Activated CD4-positive, alpha-beta memory T cell treated with anti-CD3 and anti-CD28 coated beads for 36 hours (primary cell): ENCODE data around the gene KCNS1. TPM values are rescaled to one million over a fixed set of nuclear protein-coding genes. Genes with fewer than 3 reads are reported as not detected.
"Not testable (repeated sequence)": the region's sequence is repeated elsewhere in the genome, so short reads cannot be mapped to it uniquely, and the experiment has no call there.

Experiments
- CTCF ChIA-PET: fragments of 350-600 bp; sonication (Branson Sonifier 250); formaldehyde crosslinking; loops from one replicate; lab custom pipeline; 2021; ENCODE audit warnings: antibody characterized with exemption, inconsistent platforms; lab: Charles Lee
- POLR2A ChIA-PET: fragments of 350-600 bp; sonication (Branson Sonifier 250); formaldehyde crosslinking; loops from one replicate; lab custom pipeline; 2021; ENCODE audit warnings: antibody characterized with exemption; lab: Charles Lee
- DNase-seq: peaks from one replicate; pipeline ENCODE4 v3.0.0-alpha.2; 2020
- H3K27ac Mint-ChIP-seq: one replicate; pipeline ENCODE4 v1.8.0; 2021; ENCODE audit warnings: mixed read lengths
- H3K27me3 Mint-ChIP-seq: one replicate; pipeline ENCODE4 v1.8.0; 2021; ENCODE audit warnings: mixed read lengths
- H3K36me3 Mint-ChIP-seq: one replicate; pipeline ENCODE4 v1.8.0; 2021; ENCODE audit warnings: mixed read lengths
- H3K4me1 Mint-ChIP-seq: one replicate; pipeline ENCODE4 v1.8.0; 2021; ENCODE audit warnings: low read depth, mixed read lengths
- H3K4me3 Mint-ChIP-seq: one replicate; pipeline ENCODE4 v1.8.0; 2021; ENCODE audit warnings: mild to moderate bottlenecking, mixed read lengths
- H3K9me3 Mint-ChIP-seq: one replicate; pipeline ENCODE4 v1.8.0; 2021; ENCODE audit warnings: mixed read lengths
- intact Hi-C: fragments of 100-400 bp; cut with micrococcal nuclease; formaldehyde crosslinking; loops from one replicate; pipeline ENCODE4 v1.15.1; 2023
- total RNA-seq, 2 experiments: library from RNA; stranded (reverse); gene quantifications; one replicate each; pipeline ENCODE4 v1.2.3, GENCODE V29; 2021

Gene KCNS1
- total RNA-seq, 2 experiments from 2014 or later, result 0.34 to 0.45 TPM

DNA sequence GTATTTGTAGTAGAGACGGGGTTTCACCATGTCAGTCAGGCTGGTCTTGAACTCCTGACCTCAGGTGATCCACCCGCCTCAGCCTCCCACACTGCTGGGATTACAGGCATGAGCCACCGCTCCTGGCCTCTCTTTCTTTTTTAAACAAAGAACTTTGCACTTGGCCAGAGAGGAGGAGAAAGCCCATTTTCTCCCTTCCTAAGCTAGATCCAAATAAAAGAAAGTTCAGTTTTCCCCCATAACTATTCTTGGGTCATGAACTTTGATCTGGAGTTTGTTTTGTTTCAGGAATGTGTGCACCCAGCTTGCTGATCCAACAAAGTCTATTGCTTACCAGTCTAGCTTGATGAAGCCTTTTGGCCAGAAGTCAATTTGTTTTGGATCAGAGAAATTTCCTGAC, 23.4 kb downstream of the KCNS1 start:
- CTCF ChIA-PET, result interaction anchor here (1.0 to 2.6 kb wide), 3 partner anchors 17 to 33 kb away, joined by 3 to 14 read pairs (median 6); no protein-coding TSS in a partner anchor
- H3K9me3 Mint-ChIP-seq, result peaks cover 9% of the 10 kb centered on the region
- H3K27ac Mint-ChIP-seq, result no peak overlapping the region
- H3K36me3 Mint-ChIP-seq, result peaks cover 66% of the 10 kb centered on the region
- no peak overlapping the region for H3K4me3 Mint-ChIP-seq
- H3K27me3 Mint-ChIP-seq, result no peaks in the 10 kb centered on the region
- DNase-seq, result no peak
- POLR2A ChIA-PET, result no interaction called here
- peaks cover 9% of the 10 kb centered on the region for H3K4me1 Mint-ChIP-seq
- intact Hi-C loops, result no loop called here

DNA sequence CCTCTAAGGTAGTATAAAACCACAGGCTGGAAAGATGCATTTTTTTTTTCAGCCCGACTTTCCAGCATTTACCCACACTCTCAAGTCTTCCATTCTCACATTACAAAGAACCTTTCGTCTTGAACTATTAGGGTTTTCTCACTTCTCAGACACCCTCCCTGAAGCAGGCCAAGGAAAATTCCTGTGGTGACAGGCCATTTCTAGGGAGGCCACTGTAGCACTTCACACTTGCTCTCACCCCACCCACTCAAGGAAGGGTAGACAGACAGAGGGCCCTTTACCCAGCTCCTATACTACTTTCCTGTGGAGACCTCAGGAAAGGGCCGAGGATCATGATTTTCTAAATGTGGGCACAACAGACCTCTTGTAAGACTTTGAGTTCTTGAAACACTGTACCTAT, 27.7 kb downstream of the KCNS1 start:
- no peaks in the 10 kb centered on the region for H3K27me3 Mint-ChIP-seq

DNA sequence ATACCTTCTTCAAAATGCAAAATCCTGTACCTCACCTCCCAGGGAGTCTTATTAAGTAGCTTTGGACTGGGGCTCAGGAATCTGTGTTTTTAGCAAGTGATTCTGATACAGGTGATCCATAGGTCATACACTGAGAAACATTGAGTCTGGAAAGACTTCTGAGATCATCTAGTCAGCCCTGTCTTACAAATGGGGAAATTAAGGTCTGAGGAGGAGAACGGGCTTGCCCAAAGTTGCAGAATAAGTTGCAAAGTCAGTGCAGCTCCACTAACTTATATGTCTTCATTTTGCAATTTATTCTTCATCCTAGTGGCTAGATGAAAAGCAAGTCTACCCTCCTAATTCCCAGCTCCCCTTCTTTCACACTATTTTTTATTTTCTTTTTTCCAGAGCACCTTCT, 28.9 kb downstream of the KCNS1 start:
- Mint-ChIP-seq H3K4me1 (peaks cover 52% of the 10 kb centered on the region), H3K27me3 (no peaks in the 10 kb centered on the region), H3K36me3 (peaks cover 40% of the 10 kb centered on the region), H3K9me3 (no peaks in the 10 kb centered on the region), H3K27ac (peak overlapping the region; percentile 30), H3K4me3 (no peak overlapping the region)
- CTCF ChIA-PET, result interaction anchor here (0.6 to 2.5 kb wide), 6 partner anchors 21 to 449 kb away, joined by 3 to 18 read pairs (median 4); no protein-coding TSS in a partner anchor
- intact Hi-C loops, result no loop called here
- DNase-seq, result no peak
- POLR2A ChIA-PET, result interaction anchor here (0.6 kb wide), 1 partner anchor 11 kb away, joined by 3 read pairs; no protein-coding TSS in a partner anchor

More for the DNA sequence above, 27.7 kb downstream of the KCNS1 start:
- H3K36me3 Mint-ChIP-seq, result peaks cover 41% of the 10 kb centered on the region
- peak overlapping the region; percentile 59 for H3K27ac Mint-ChIP-seq
- no peaks in the 10 kb centered on the region for H3K9me3 Mint-ChIP-seq
- CTCF ChIA-PET, result interaction anchor here (1.3 to 2.5 kb wide), 2 partner anchors 23 to 29 kb away, joined by 3 to 18 read pairs; no protein-coding TSS in a partner anchor
- DNase-seq, result no peak
- POLR2A ChIA-PET, result no interaction called here
- intact Hi-C loops, result no loop called here
- peaks cover 41% of the 10 kb centered on the region for H3K4me1 Mint-ChIP-seq
- no peak overlapping the region for H3K4me3 Mint-ChIP-seq

DNA sequence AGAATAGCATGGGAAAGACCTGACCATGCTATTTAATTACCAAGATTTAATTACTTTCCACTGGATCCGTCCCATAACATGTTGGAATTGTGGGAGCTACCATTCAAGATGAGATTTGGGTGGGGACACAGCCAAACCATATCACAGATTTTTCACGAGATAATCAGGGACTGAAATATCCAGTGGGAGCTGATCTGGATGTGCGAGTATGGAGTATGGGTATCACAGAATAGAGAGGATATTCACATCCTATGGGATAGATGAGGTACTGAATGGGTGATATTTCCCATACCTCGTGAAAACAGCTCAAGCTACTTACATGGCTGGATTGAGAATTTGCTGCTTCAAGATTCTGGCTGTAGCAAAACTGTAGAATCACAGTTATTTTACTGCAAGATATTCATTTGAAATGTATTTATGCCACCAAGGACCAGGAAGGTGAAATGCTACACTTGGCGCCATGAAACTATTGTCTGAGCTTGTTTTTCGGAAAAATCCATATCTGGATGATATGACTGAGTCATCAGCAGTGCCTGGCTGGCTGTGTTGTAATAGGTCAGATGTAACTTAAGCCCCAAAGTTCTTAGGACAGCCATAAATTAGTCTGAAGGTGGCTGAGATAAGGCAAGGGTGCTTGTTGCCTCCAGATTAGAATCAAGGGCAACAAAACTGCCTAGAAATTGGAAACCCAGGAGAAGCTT, 29.8 kb downstream of the KCNS1 start:
- Mint-ChIP-seq H3K36me3 (peaks cover 40% of the 10 kb centered on the region), H3K27ac (no peak overlapping the region), H3K4me1 (peaks cover 60% of the 10 kb centered on the region), H3K9me3 (no peaks in the 10 kb centered on the region), H3K27me3 (no peaks in the 10 kb centered on the region), H3K4me3 (no peak overlapping the region)
- intact Hi-C loops, result no loop called here
- no peak for DNase-seq
- POLR2A ChIA-PET, result no interaction called here
- CTCF ChIA-PET, result interaction anchor here (0.8 to 2.5 kb wide), 5 partner anchors 25 to 222 kb away, joined by 4 to 18 read pairs (median 5); no protein-coding TSS in a partner anchor

DNA sequence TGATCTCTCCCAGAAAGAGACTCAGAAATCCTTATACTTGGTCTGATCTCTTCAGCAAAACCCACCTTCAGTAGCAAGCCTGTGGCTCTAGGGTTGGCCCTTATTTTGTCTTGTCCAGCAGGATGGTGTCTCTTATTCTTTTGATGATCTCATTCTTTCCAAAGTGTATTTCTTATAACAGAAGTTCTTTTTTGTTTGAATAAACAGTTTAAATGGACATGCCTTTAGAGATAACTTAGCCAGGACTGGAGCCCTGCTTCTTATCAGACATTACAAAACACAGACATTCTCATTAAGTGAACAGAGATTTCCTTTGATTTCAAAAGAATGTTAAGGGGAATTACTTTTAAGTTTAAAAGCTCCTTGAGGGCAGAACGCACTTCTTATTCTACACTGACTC, 31.7 kb downstream of the KCNS1 start:
- peak overlapping the region; percentile 35 for H3K27ac Mint-ChIP-seq
- POLR2A ChIA-PET, result no interaction called here

DNA sequence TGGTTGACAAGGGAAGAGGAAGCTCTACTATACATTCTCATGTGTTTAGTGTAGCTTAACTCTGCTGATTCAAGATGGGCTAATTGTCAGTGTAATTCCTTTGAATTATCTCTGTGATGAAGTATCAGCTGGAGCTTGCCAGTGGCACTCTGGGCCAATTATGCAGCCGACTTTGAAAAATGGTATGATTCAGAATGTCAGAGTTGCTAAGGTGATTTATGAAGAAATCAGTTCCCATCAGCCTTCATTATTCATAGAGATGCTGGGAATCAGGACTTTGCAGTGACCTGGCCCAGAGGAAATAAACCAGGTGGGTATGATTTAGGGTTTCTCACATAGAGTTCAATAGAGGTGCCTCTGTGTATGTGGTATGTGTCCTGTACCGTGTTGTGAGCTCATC, 33.4 kb downstream of the KCNS1 start:
- Mint-ChIP-seq H3K27ac (peak overlapping the region; percentile 16), H3K9me3 (no peaks in the 10 kb centered on the region), H3K27me3 (no peaks in the 10 kb centered on the region), H3K4me1 (peaks cover 76% of the 10 kb centered on the region), H3K4me3 (no peak overlapping the region), H3K36me3 (peaks cover 41% of the 10 kb centered on the region)
- intact Hi-C loops, result no loop called here
- CTCF ChIA-PET, result interaction anchor here (1.0 to 2.1 kb wide), 4 partner anchors 23 to 226 kb away, joined by 4 to 13 read pairs (median 6); no protein-coding TSS in a partner anchor
- no peak for DNase-seq
- POLR2A ChIA-PET, result no interaction called here

More for the DNA sequence above, 31.7 kb downstream of the KCNS1 start:
- peaks cover 34% of the 10 kb centered on the region for H3K36me3 Mint-ChIP-seq
- intact Hi-C loops, result no loop called here
- no peak overlapping the region for H3K4me3 Mint-ChIP-seq
- no peak for DNase-seq
- H3K9me3 Mint-ChIP-seq, result no peaks in the 10 kb centered on the region
- CTCF ChIA-PET, result interaction anchor here (1.2 kb wide), 1 partner anchor 9 kb away, joined by 3 read pairs; no protein-coding TSS in a partner anchor
- peaks cover 76% of the 10 kb centered on the region for H3K4me1 Mint-ChIP-seq
- no peaks in the 10 kb centered on the region for H3K27me3 Mint-ChIP-seq

DNA sequence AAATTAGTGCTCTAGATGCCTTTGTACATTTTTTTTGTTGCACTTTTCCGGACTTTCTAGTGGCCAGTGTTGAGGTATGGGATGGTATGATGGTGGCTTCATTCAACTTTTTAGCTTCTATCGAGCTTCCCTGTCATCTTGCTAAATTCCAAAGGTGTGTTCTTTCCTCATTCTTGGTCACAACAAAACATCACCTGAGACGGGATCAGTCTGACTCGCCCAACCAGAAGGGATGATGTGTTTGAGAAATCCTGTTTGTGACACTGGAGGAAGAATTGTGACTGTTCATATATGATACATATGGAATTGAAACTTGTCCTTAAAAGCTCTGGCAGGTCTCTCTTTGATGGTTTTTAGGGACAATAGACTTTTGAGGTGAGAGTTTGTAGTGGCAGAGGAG, 33.8 kb downstream of the KCNS1 start:
- Mint-ChIP-seq H3K4me1 (peaks cover 77% of the 10 kb centered on the region), H3K9me3 (no peaks in the 10 kb centered on the region), H3K4me3 (no peak overlapping the region), H3K27ac (peak overlapping the region; percentile 16), H3K27me3 (no peaks in the 10 kb centered on the region), H3K36me3 (peaks cover 44% of the 10 kb centered on the region)
- ChIA-PET POLR2A (no interaction called here), CTCF (interaction anchor here (1.0 to 2.1 kb wide), 4 partner anchors 23 to 227 kb away, joined by 4 to 13 read pairs (median 6); no protein-coding TSS in a partner anchor)
- no peak for DNase-seq
- intact Hi-C loops, result no loop called here

DNA sequence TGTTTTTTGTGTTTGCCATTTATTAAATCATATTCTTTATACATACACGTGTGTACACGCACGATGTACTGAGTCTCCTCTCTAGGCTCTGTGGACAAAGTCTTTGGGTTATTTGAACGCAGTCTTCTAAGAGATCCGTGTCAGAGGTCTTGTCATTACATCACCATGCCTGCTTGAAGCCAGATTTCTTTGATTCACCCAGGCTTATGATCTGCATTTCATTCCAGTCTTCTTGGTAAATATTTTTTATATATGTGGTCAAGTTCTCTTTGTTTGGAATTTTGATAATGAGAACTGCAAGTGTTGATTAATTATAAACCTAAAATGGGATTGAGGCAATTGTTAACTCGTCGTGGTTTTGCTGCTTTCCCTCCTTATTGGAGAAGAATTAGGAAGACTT, 34.6 kb downstream of the KCNS1 start:
- POLR2A ChIA-PET, result no interaction called here
- Mint-ChIP-seq H3K36me3 (peaks cover 44% of the 10 kb centered on the region), H3K27me3 (no peaks in the 10 kb centered on the region), H3K4me3 (no peak overlapping the region), H3K27ac (no peak overlapping the region), H3K9me3 (no peaks in the 10 kb centered on the region), H3K4me1 (peaks cover 80% of the 10 kb centered on the region)
- intact Hi-C loops, result no loop called here
- no peak for DNase-seq
- CTCF ChIA-PET, result interaction anchor here (1.0 to 2.4 kb wide), 5 partner anchors 22 to 227 kb away, joined by 4 to 19 read pairs (median 7); no protein-coding TSS in a partner anchor

DNA sequence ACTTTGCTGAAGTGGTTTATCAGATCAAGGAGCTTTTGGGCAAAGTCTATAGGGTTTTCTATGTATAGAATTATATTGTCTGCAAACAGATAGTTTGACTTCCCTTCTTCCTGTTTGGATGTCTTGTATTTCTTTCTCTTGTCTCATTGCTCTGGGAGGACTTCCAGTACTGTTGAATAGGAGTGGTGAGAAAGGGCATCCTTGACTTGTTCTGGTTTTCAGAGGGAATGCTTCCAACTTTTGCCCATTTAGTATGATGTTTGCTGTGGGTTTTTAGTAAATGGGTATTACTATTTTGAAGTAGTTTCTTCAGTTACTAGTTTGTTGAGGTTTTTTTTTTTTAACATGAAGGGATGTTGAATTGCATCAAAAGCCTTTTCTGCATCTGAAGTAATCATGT, 36.1 kb downstream of the KCNS1 start:
- peak overlapping the region; percentile 52 for H3K27ac Mint-ChIP-seq
- no peaks in the 10 kb centered on the region for H3K27me3 Mint-ChIP-seq
- CTCF ChIA-PET, result interaction anchor here (1.3 to 2.4 kb wide), 2 partner anchors 21 to 54 kb away, joined by 3 to 19 read pairs; no protein-coding TSS in a partner anchor
- POLR2A ChIA-PET, result interaction anchor here (1.0 kb wide), 1 partner anchor 12 kb away, joined by 3 read pairs; no protein-coding TSS in a partner anchor
- DNase-seq, result no peak
- peaks cover 45% of the 10 kb centered on the region for H3K36me3 Mint-ChIP-seq
- H3K9me3 Mint-ChIP-seq, result no peaks in the 10 kb centered on the region
- H3K4me1 Mint-ChIP-seq, result peaks cover 80% of the 10 kb centered on the region
- H3K4me3 Mint-ChIP-seq, result no peak overlapping the region
- intact Hi-C loops, result no loop called here

DNA sequence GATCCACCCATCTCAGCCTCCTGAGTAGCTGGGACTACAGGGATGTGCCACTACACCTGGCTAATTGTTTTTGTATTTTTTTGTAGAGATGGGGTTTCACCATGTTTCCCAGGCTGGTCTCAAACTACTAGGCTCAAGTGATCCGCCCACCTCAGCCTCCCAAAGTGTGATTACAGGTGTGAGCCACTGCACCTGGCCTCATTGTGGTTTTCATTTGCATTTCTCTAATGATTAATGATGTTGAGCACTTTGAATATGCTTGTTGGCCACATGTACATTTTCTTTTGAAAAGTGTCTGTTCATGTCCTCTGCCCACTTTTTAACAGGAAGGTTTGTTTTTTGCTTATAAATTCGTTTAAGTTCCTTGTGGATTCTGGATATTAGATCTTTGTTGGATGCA, 37.8 kb downstream of the KCNS1 start:
- Mint-ChIP-seq H3K4me1 (peaks cover 80% of the 10 kb centered on the region), H3K36me3 (peaks cover 46% of the 10 kb centered on the region), H3K27ac (peak overlapping the region; percentile 35)
- POLR2A ChIA-PET, H3K9me3 Mint-ChIP-seq, H3K4me3 Mint-ChIP-seq, H3K27me3 Mint-ChIP-seq, intact Hi-C loops: not testable (repeated sequence)
- DNase-seq, result peak; percentile 19
- CTCF ChIA-PET, result interaction anchor here (1.6 kb wide), 1 partner anchor 32 kb away, joined by 6 read pairs; no protein-coding TSS in a partner anchor

DNA sequence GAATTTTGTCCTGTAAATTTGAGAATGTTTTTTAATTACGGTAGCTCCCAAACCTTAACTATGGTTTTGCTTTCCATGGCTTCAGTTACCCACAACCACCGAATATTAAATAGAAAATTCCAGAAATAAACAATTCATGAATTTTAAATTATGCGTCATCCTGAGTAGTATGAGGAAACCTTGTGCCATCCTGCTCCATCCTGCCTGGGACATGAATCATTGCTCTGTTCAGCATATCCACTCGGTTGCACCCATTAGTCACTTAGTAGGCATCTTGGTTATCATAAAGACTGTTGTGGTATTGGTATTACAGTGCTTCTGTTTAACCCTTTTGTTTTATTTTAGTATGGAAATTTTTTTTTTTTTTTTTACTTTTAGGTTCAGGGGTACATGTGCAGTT, 39.7 kb downstream of the KCNS1 start:
- H3K27me3 Mint-ChIP-seq, result no peaks in the 10 kb centered on the region
- H3K36me3 Mint-ChIP-seq, result peaks cover 39% of the 10 kb centered on the region
- POLR2A ChIA-PET, result no interaction called here
- H3K4me3 Mint-ChIP-seq, result no peak overlapping the region
- CTCF ChIA-PET, result interaction anchor here (0.6 to 3.1 kb wide), 5 partner anchors 8 to 35 kb away, joined by 3 to 13 read pairs (median 3); no protein-coding TSS in a partner anchor
- H3K9me3 Mint-ChIP-seq, result no peaks in the 10 kb centered on the region
- DNase-seq, result peak; percentile 39
- no peak overlapping the region for H3K27ac Mint-ChIP-seq
- H3K4me1 Mint-ChIP-seq, result peaks cover 72% of the 10 kb centered on the region
- intact Hi-C loops, result loop anchor here (2.0 kb wide), 1 partner anchor 16 kb away; no protein-coding TSS in a partner anchor

DNA sequence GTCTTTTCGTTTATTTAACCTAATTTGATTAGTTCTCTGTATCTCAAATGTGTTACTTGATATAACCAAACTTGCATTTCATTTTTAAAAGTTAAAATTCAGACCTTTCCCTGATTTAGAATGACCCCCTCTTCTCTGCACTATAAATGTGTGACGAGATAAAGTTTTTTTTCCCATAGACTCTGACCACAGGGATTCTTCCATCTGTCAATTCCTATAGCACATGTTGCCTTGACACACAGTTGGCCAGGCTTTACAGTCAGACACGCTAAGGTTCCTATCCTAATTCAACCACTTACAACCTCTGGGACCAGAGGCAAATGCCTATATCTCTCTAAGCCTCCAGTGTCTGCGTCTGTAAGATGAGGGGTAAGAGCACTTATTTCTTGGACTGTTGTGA, 40.6 kb downstream of the KCNS1 start:
- H3K27ac Mint-ChIP-seq, result no peak overlapping the region
- ChIA-PET POLR2A (no interaction called here), CTCF (interaction anchor here (0.9 to 3.1 kb wide), 5 partner anchors 9 to 17 kb away, joined by 3 to 13 read pairs (median 3); no protein-coding TSS in a partner anchor)
- H3K4me3 Mint-ChIP-seq, result no peak overlapping the region
- intact Hi-C loops, result loop anchor here (2.0 kb wide), 1 partner anchor 15 kb away; no protein-coding TSS in a partner anchor
- H3K4me1 Mint-ChIP-seq, result peaks cover 72% of the 10 kb centered on the region
- peaks cover 42% of the 10 kb centered on the region for H3K36me3 Mint-ChIP-seq
- no peaks in the 10 kb centered on the region for H3K9me3 Mint-ChIP-seq
- DNase-seq, result no peak
- no peaks in the 10 kb centered on the region for H3K27me3 Mint-ChIP-seq
